ENCODE results near the gene GALM.

The GALM gene

GRCh38 chr2:38765551-38765950 lies 99.6 kb downstream of the GALM start:
- no peaks in the 10 kb centered on the region for H3K36me3 ChIP-seq (ENCODE audit: low read depth)
- no peak for TF ChIP-seq CTCF (IDR thresholded peaks at IDR 0.05; ENCODE audit: poor library complexity, severe bottlenecking)
- ATAC-seq (ENCODE audit: low read depth) (peak; percentile 21; the same call in 1 of the 3 replicates), DNase-seq (ENCODE audit: low spot score) (no peak)
- no peak overlapping the region for H3K4me3 ChIP-seq (ENCODE audit: severe bottlenecking)
- H3K9me3 ChIP-seq (ENCODE audit: severe bottlenecking): no peaks in the 10 kb centered on the region
- peak overlapping the region; percentile 33 for H3K27ac ChIP-seq (ENCODE audit: poor library complexity, severe bottlenecking)
- peaks cover 20% of the 10 kb centered on the region for H3K4me1 ChIP-seq (ENCODE audit: insufficient read depth, poor library complexity, severe bottlenecking)
- H3K27me3 ChIP-seq (ENCODE audit: insufficient read depth, poor library complexity, severe bottlenecking): no peaks in the 10 kb centered on the region

GRCh38 chr2:38771632-38772031 lies 105.7 kb downstream of the GALM start:
- H3K4me3 ChIP-seq (ENCODE audit: severe bottlenecking): no peak overlapping the region
- no peaks in the 10 kb centered on the region for H3K36me3 ChIP-seq (ENCODE audit: low read depth)
- no peak for TF ChIP-seq CTCF (IDR thresholded peaks at IDR 0.05; ENCODE audit: poor library complexity, severe bottlenecking)
- no peaks in the 10 kb centered on the region for H3K27me3 ChIP-seq (ENCODE audit: insufficient read depth, poor library complexity, severe bottlenecking)
- DNase-seq (ENCODE audit: low spot score) (no peak), ATAC-seq (ENCODE audit: low read depth) (peak; percentile 41; the same call in 2 of the 3 replicates)
- no peak overlapping the region for H3K27ac ChIP-seq (ENCODE audit: poor library complexity, severe bottlenecking)
- peaks cover 4% of the 10 kb centered on the region for H3K4me1 ChIP-seq (ENCODE audit: insufficient read depth, poor library complexity, severe bottlenecking)
- H3K9me3 ChIP-seq (ENCODE audit: severe bottlenecking): no peaks in the 10 kb centered on the region

GRCh38 chr2:38775097-38775920 lies 109.4 kb downstream of the GALM start:
- peaks cover 5% of the 10 kb centered on the region for H3K4me1 ChIP-seq (ENCODE audit: insufficient read depth, poor library complexity, severe bottlenecking)
- peaks cover 9% of the 10 kb centered on the region for H3K36me3 ChIP-seq (ENCODE audit: low read depth)
- DNase-seq (ENCODE audit: low spot score) (no peak), ATAC-seq (ENCODE audit: low read depth) (no peak)
- no peak overlapping the region for H3K4me3 ChIP-seq (ENCODE audit: severe bottlenecking)
- H3K9me3 ChIP-seq (ENCODE audit: severe bottlenecking): no peaks in the 10 kb centered on the region
- no peak overlapping the region for H3K27ac ChIP-seq (ENCODE audit: poor library complexity, severe bottlenecking)
- H3K27me3 ChIP-seq (ENCODE audit: insufficient read depth, poor library complexity, severe bottlenecking): no peaks in the 10 kb centered on the region
- TF ChIP-seq CTCF (IDR thresholded peaks at IDR 0.05; ENCODE audit: poor library complexity, severe bottlenecking): no peak

- H3K27me3 ChIP-seq (ENCODE audit: insufficient read depth, poor library complexity, severe bottlenecking): no peaks in the 10 kb centered on the region
- H3K4me1 ChIP-seq (ENCODE audit: insufficient read depth, poor library complexity, severe bottlenecking): peaks cover 5% of the 10 kb centered on the region
- DNase-seq (ENCODE audit: low spot score) (no peak), ATAC-seq (ENCODE audit: low read depth) (no peak)
- H3K36me3 ChIP-seq (ENCODE audit: low read depth): peaks cover 12% of the 10 kb centered on the region
- no peak for TF ChIP-seq CTCF (IDR thresholded peaks at IDR 0.05; ENCODE audit: poor library complexity, severe bottlenecking)
- no peaks in the 10 kb centered on the region for H3K9me3 ChIP-seq (ENCODE audit: severe bottlenecking)
- no peak overlapping the region for H3K27ac ChIP-seq (ENCODE audit: poor library complexity, severe bottlenecking)
- no peak overlapping the region for H3K4me3 ChIP-seq (ENCODE audit: severe bottlenecking)
Observed at GRCh38 chr2:38775921-38776225, 110.0 kb downstream of the GALM start.

GRCh38 chr2:38776531-38776930 lies 110.6 kb downstream of the GALM start:
- DNase-seq (ENCODE audit: low spot score) (no peak), ATAC-seq (ENCODE audit: low read depth) (no peak)
- Histone ChIP-seq H3K9me3 (ENCODE audit: severe bottlenecking) (no peaks in the 10 kb centered on the region), H3K36me3 (ENCODE audit: low read depth) (peaks cover 19% of the 10 kb centered on the region), H3K27me3 (ENCODE audit: insufficient read depth, poor library complexity, severe bottlenecking) (no peaks in the 10 kb centered on the region), H3K27ac (ENCODE audit: poor library complexity, severe bottlenecking) (no peak overlapping the region), H3K4me3 (ENCODE audit: severe bottlenecking) (no peak overlapping the region), H3K4me1 (ENCODE audit: insufficient read depth, poor library complexity, severe bottlenecking) (peaks cover 5% of the 10 kb centered on the region)
- no peak for TF ChIP-seq CTCF (IDR thresholded peaks at IDR 0.05; ENCODE audit: poor library complexity, severe bottlenecking)

All from RWPE2 (cell line).